ENCODE measurements around the gene CPPED1. TPM values are rescaled to one million over a fixed set of nuclear protein-coding genes. Genes with fewer than 3 reads are reported as not detected.

Gene CPPED1
- total RNA-seq, 1 donor: 21.4 TPM

GRCh38 chr16:12699161-12699560 is 104.5 kb downstream of the CPPED1 start:
- Histone ChIP-seq H3K4me2 (ENCODE audit: insufficient read depth, low read length) (no peak overlapping the region), H3K27ac (ENCODE audit: low read depth, low read length) (no peak overlapping the region), H4K20me1 (ENCODE audit: insufficient read depth, low read length) (no peaks in the 10 kb centered on the region), H3K27me3 (ENCODE audit: insufficient read depth, low read length) (no peaks in the 10 kb centered on the region), H3K36me3 (ENCODE audit: insufficient read depth, low read length) (no peaks in the 10 kb centered on the region), H3K4me3 (ENCODE audit: insufficient read depth, low read length) (no peak overlapping the region), H3K9me3 (ENCODE audit: low read depth, low read length) (no peaks in the 10 kb centered on the region), H3K4me1 (ENCODE audit: insufficient read depth, low read length) (peaks cover 6% of the 10 kb centered on the region), H3K79me2 (ENCODE audit: insufficient read depth, low read length) (no peaks in the 10 kb centered on the region), H2AFZ (ENCODE audit: low read length) (no peak overlapping the region)
- no peak for DNase-seq (ENCODE audit: insufficient read length, low spot score, missing footprints)
- TF ChIP-seq CTCF (IDR thresholded peaks at IDR 0.05; ENCODE audit: extremely low read depth, low read depth, low read length): no peak

- Histone ChIP-seq H4K20me1 (ENCODE audit: insufficient read depth, low read length) (peaks cover 5% of the 10 kb centered on the region), H3K4me3 (ENCODE audit: insufficient read depth, low read length) (no peak overlapping the region)
Measured at GRCh38 chr16:12697437-12697836, 106.2 kb downstream of the CPPED1 start.

GRCh38 chr16:12695454-12695853 is 108.2 kb downstream of the CPPED1 start:
- H4K20me1 ChIP-seq (ENCODE audit: insufficient read depth, low read length): peaks cover 5% of the 10 kb centered on the region
- H3K27ac ChIP-seq (ENCODE audit: low read depth, low read length): no peak overlapping the region
- no peak overlapping the region for H3K4me2 ChIP-seq (ENCODE audit: insufficient read depth, low read length)
- H3K27me3 ChIP-seq (ENCODE audit: insufficient read depth, low read length): no peaks in the 10 kb centered on the region
- no peaks in the 10 kb centered on the region for H3K9me3 ChIP-seq (ENCODE audit: low read depth, low read length)
- peaks cover 6% of the 10 kb centered on the region for H3K4me1 ChIP-seq (ENCODE audit: insufficient read depth, low read length)
- H3K36me3 ChIP-seq (ENCODE audit: insufficient read depth, low read length): no peaks in the 10 kb centered on the region
- H3K4me3 ChIP-seq (ENCODE audit: insufficient read depth, low read length): no peak overlapping the region
- no peak for DNase-seq (ENCODE audit: insufficient read length, low spot score, missing footprints)
- H2AFZ ChIP-seq (ENCODE audit: low read length): no peak overlapping the region
- no peak for TF ChIP-seq CTCF (IDR thresholded peaks at IDR 0.05; ENCODE audit: extremely low read depth, low read depth, low read length)
- no peaks in the 10 kb centered on the region for H3K79me2 ChIP-seq (ENCODE audit: insufficient read depth, low read length)

More at GRCh38 chr16:12697437-12697836, 106.2 kb downstream of the CPPED1 start:
- H3K4me1 ChIP-seq (ENCODE audit: insufficient read depth, low read length): peaks cover 6% of the 10 kb centered on the region
- no peak for DNase-seq (ENCODE audit: insufficient read length, low spot score, missing footprints)
- no peaks in the 10 kb centered on the region for H3K79me2 ChIP-seq (ENCODE audit: insufficient read depth, low read length)
- H2AFZ ChIP-seq (ENCODE audit: low read length): no peak overlapping the region
- H3K36me3 ChIP-seq (ENCODE audit: insufficient read depth, low read length): no peaks in the 10 kb centered on the region
- H3K9me3 ChIP-seq (ENCODE audit: low read depth, low read length): no peaks in the 10 kb centered on the region
- no peak for TF ChIP-seq CTCF (IDR thresholded peaks at IDR 0.05; ENCODE audit: extremely low read depth, low read depth, low read length)
- no peaks in the 10 kb centered on the region for H3K27me3 ChIP-seq (ENCODE audit: insufficient read depth, low read length)
- no peak overlapping the region for H3K4me2 ChIP-seq (ENCODE audit: insufficient read depth, low read length)
- H3K27ac ChIP-seq (ENCODE audit: low read depth, low read length): no peak overlapping the region

- no peak overlapping the region for H2AFZ ChIP-seq (ENCODE audit: low read length)
- DNase-seq (ENCODE audit: insufficient read length, low spot score, missing footprints): no peak
- H3K27me3 ChIP-seq (ENCODE audit: insufficient read depth, low read length): no peaks in the 10 kb centered on the region
- no peak for TF ChIP-seq CTCF (IDR thresholded peaks at IDR 0.05; ENCODE audit: extremely low read depth, low read depth, low read length)
- H3K79me2 ChIP-seq (ENCODE audit: insufficient read depth, low read length): no peaks in the 10 kb centered on the region
- H4K20me1 ChIP-seq (ENCODE audit: insufficient read depth, low read length): peaks cover 5% of the 10 kb centered on the region
- no peaks in the 10 kb centered on the region for H3K9me3 ChIP-seq (ENCODE audit: low read depth, low read length)
- H3K27ac ChIP-seq (ENCODE audit: low read depth, low read length): no peak overlapping the region
- no peak overlapping the region for H3K4me3 ChIP-seq (ENCODE audit: insufficient read depth, low read length)
- no peaks in the 10 kb centered on the region for H3K36me3 ChIP-seq (ENCODE audit: insufficient read depth, low read length)
- no peak overlapping the region for H3K4me2 ChIP-seq (ENCODE audit: insufficient read depth, low read length)
- no peaks in the 10 kb centered on the region for H3K4me1 ChIP-seq (ENCODE audit: insufficient read depth, low read length)
Measured at GRCh38 chr16:12690024-12690423, 113.7 kb downstream of the CPPED1 start.
